HG03103 (cell line): ENCODE data around the gene CARD8.

Experiments used
- ATAC-seq: cut with Tn5 transposase; IDR thresholded peaks from one replicate; pipeline ENCODE4 v1.9.1; 2021; ENCODE audit warnings: low read depth; ENCODE audit not compliant: unreplicated experiment

The CARD8 gene

DNA sequence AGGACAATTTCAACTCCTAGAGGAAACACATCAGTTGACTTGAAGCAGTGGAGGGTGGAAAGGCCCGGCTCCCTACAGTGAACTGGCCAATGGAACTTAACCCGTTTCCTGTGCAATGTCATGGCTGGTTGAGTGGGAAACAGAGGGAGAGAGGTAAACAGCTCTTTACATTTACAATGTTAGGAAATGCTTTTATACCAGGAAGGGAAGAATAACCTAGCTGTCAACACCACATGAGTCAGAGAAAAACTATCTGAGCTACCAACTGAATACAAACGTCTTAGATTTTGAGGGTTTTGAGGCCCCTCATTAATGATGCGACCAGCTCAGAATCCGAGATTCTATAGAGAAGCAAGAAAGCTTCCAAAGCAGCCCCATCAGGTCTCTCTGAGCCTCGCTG lies 36.7 kb downstream of the CARD8 start:
- no peak for ATAC-seq

DNA sequence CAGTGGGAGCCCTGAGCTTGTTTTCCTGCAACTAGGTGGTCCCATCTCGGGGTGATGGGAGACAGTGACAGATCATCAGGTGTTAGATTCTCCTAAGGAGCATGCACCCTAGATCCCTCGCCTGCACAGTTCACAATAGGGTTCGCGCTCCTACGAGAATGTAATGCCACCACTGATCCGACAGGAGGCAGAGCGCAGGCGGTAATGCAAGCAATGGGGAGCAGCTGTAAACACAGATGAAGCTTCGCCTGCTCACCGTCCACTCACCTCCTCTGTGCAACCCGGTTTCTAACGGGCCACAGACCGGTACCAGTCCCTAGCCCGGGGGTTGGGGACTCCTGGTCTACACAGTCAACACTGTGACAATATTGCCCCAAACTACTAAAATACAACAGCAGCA lies 38.8 kb downstream of the CARD8 start:
- no peak for ATAC-seq

DNA sequence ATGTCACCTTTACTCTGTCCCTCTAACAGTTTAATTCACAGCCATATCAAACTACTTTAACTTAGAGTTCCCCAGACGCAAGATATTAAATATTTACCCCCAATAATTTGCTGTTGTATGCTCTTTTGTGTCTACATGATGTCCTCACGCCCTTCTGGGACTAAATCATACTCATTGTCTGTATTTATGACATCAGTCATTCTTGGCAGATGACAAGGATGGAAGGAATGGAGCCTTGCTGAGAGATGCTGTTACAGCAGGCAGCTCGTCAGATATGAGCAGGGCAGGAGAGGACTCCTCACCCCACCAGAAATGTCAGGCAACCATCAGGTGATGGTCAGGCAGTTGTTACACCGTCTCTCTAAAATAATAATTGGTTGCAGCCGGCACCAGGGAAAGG lies 41.8 kb downstream of the CARD8 start:
- no peak for ATAC-seq

DNA sequence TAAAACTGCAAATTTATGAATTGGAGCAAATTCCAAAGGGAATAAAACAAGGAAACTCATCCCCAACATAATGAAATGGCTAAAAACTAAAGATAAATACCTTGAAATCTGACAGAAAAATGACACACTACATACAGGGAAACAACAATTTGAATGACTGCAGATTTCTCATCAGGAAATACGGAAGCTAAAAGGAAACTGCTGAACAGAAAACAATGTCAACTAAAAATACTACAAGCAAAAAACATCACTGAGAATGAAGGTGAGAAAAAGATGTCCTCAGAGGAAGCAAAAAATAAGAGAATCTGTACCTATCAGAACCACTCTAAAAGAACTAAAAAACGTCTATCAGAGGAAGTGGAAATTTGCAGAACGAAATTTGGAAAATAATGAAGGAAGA lies 45.7 kb downstream of the CARD8 start:
- no peak for ATAC-seq

DNA sequence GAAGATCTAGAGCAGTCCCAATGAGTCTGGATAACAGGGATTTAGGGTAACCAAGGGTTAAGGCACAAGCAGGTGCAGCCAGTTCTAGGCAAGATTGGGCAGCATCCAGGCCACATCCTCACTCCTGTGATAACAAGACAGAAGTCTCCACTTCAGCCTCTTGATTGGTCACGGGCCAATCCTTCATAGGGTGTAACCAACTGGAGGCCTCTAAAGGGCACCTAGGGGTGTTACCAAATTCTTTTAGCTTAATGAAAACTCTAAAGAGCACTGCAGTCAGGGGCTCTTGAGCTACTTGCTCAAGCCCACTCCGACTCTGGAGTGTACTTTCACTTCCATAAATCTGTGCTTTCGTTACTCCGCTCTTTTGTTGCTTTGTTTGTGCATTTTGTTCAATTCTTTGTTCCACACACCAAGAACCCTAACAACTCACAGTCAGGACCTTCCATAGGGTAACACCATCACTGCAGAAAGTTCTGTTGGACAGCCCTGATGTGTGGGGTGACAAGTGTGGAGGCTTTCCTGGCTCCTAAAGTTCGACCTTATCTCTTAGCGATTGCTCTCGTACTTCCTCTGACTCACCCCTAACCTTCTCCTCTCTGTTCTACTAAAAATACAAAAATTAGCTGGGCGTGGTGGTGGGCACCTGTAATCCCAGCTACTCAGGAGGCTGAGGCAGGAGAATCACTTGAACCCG lies 49.2 kb downstream of the CARD8 start:
- ATAC-seq: no peak

DNA sequence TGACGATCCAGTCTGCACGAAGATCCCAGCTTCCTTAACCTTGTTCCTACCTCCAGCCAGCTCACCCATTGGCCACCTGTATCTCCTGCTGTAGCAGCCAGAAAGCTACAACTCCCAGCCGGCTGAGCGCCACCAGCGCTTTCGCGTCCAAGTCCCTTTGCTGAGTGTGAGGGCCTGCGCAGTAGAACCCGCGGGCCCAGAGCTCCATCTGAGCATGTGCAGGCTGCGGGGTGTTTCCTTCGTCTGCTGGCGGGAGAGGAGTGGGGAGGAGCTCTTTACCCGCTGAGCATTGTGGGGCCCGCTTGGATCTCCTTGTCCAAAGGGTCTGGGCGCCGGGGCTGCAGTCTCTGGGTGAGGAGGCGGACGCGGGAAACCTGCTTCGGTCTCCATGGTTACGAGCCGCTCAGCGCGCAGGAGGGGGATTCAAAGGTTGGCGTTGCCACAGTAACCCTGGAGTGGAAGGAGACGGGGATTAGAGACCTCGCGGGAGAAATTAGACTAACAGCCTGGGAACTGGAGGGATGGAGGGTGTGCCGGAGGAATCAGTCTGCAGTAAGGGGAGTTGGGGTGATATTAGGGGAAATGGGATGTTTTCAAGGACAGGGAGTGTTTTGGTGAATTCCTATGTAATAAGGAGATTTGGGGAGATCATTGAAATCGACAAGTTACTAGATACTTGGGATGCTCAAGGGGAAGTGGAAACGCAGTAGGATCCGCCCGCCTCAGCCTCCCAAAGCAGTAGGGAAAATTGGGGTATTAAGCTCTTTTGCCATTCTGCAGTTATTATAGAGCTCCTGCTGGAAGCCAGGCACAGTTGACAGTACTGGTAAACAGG lies 51.7 kb downstream of the CARD8 start:
- peak; percentile 88 for ATAC-seq

DNA sequence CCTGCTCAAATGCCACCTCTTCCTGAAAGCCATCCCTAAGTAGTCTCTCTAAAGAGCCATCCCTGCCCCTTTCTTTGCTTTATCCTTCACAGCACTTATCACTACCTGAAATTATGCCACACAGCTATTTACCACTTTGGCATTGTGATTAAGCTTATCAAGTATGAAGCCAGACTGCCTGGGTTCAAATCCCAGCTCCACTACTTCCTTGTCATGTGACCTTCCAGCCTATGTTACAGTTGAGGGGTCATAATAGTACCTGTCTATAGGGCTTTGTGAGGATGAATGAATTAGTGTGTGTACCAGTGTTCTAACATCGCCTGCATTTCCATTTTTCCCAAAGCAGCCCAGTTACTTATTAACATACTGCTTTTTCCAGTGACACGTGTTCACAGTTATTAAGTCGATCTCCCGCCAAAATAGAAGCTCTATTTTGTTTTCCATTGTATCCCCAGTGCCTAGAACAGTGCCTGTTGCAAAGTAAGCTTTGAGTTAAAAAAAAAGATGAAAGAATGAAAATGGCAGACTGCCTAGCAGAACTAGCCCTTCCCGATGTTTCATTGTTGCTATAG lies 52.4 kb downstream of the CARD8 start:
- no peak for ATAC-seq

DNA sequence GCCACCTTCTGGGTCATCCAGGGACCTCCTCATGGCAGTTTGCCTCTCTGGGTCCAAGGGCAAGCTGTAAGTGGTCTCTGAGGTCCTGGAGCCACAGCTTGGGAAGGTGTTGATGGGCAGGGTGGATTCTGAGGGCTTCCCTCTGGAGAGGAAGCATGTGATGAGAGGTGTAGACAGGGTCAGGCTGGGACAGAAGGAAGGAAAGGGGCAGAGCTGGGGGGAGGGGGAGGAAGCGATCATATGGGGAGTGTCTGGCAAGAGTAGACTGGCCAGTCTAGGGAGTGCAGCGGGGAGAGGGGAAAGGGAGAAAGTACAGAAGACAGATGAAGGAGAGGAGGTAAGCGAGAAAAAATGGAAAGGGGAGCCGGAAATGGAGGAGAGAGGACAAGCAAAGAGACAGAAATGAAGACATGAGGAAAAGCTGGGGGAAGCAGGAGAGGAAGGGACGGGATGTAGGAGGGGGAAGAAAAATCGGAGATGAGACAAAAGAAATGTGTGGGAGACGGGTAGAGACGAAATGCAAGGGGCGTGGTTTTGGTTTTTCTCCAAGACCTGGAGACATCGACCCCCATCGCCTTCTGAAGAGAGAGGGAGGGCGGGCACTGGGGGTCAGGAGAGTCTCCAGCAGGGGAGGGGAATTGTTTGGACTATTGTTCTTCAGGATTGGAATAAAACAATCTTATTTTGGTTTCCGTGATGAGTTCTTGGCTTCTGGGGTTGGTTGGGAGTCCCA lies 58.6 kb downstream of the CARD8 start:
- ATAC-seq: no peak

DNA sequence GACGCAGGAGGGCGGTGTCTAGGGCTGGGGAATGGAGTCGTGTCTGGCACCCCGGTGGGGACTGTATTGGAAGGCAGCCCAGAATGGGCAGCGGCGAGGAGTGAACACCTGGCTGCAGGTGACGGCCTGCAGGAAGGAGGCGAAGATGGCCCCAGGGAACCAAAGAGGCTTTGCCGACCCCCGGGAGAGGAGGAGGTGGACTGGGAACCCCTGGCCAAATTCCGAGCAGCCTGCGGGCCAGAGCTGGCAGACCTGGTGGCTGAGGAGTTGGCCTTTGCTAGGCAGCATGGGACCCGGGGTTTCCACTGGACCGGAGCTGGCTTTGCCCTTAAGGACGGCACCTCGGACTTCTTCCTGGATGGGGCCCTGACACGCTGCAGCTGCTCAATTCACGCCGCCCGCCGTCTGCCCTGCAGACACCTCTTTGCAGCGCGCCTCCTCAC lies 59.4 kb downstream of the CARD8 start:
- ATAC-seq: no peak

DNA sequence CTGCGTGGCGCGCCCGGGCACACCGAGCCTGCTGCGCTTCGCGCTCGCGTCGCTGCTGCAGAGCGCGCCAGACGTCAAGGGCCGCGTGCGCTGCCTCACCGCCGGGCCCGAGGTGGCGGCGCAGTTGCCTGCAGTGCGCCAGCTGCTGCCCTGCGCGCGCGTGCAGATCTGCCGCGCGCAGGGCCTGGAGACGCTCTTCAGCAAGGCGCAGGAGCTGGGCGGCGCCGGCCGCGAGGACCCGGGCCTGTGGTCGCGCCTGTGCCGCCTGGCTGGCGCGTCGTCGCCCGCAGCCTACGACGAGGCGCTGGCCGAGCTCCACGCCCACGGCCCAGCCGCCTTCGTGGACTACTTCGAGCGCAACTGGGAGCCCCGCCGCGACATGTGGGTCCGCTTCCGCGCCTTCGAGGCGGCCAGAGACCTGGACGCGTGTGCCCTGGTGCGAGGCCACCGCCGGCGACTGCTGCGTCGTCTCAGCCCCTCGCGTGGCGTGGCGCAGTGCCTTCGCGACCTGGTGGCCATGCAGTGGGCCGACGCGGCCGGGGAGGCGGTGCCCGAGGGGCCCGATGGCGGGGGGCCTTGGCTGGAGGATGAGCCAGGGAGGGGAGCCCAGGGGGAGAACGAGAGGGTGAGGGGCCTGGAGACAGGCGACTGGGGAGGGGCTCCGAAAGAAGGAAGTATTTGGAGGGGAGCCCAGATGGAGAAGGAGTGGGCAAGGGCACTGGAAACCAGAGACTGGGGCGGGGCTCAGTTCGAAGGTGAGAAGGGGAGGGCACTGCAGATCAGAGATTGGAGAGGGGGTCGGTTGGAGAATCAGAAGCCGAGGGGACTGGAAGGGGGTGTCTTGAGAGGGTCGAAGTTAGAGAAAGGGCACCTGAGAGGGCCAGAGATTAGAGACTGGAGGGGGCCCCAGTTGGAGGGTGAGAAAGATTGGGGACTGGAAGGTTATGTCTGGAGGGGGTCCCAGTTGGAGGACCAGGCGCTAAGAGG lies 60.6 kb downstream of the CARD8 start:
- no peak for ATAC-seq

DNA sequence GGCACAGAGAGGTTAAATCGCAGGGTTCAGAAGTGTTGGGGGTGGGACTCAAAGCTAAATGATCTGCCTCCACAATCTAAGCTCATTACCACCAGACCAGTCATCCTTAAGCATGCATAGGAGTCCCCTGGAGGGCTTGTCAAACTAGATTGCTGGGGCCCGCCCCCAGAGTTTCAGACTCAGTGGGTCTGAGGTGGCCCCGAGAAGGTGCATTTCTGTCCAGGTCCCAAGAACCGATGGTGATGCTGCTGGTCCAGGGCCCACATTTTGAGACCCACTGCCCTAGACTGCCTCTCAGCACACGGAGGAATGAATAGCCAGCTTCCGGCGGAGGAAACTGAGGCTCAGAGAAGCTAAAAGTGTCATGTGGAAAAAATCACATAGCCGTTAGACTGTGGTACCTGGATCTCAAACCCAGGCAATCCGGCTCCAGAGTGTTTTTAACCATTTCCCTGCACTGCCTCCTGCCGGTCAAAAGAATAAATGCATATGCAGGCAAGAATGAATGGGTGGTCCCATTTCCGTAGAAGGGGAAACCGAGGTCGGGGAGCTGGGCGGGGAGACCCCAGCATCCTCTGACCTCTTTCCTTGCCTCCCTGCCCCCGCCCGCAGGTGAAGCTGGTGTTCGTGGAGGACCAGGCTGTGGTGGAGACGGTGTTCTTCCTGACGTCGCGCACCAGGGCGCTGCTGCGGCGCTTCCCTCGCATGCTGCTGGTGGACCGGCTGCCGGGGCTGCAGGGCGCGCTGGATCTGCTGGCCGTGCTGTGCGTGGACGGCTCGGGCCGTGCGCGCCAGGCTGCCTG lies 61.5 kb downstream of the CARD8 start:
- no peak for ATAC-seq

DNA sequence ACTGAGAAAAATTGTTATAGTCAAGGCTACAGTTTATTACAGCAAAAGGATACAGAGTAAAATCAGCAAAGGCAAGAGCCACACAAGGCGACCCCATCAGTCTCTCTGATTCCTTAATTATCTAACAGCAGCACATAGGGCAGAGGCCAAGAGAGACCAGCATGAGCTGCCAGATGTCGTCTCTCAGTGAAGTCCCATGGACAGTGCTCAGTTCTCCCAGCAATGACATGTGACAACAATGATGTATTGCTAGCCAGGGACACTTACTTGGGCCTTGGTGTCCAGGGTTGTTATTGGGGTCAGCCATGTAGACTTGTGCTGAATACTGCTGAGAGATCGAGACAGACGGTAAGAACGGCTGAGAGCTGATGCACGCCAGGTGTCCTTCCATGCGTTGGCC lies 63.0 kb downstream of the CARD8 start:
- ATAC-seq: no peak

DNA sequence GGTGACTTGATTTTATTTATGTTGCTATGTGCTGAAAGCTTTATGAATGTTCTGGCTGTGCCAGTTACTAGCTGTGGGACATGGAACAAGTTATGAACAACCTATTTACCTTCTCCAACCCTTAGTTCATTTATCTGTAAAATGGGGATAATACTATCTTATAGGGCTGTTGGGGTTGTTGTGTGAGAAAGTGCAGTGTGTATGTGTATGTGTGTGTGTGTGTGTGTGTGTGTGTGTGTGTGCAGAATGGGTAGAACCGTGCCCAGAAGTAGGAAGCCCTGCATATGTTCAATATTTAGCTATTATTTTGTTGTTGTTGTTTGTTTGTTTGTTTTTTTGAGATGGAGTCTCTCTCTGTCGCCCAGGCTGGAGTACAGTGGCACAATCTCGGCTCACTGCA lies 64.8 kb downstream of the CARD8 start:
- no peak for ATAC-seq

DNA sequence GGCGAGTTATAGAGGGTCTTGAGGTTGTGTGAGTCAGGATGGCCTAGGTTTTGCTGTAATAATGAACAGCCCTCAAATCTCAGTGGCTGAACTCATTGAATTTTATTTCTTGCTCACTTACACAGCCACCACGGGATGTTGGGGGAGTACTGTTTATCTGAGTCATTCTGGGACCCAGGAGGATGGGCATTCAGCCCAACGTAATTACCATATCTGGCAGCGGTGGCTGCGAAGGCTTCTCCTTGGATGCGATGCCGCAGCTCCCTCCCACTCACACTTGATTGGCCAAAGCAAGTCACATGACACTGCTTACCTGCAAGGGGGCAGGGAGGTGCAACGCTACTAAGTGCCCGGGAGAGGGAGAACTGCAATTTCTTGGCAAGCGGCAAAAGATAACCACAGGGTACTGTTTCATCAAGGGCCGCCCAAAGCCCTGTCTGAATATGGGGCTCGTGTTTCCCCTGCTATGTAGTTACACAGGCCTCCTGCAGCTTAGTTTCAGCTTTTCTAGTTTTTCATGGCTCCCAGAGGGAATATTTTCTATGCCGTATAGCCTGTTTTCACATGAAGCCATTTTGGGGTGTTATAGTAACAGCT lies 65.3 kb downstream of the CARD8 start:
- no peak for ATAC-seq

DNA sequence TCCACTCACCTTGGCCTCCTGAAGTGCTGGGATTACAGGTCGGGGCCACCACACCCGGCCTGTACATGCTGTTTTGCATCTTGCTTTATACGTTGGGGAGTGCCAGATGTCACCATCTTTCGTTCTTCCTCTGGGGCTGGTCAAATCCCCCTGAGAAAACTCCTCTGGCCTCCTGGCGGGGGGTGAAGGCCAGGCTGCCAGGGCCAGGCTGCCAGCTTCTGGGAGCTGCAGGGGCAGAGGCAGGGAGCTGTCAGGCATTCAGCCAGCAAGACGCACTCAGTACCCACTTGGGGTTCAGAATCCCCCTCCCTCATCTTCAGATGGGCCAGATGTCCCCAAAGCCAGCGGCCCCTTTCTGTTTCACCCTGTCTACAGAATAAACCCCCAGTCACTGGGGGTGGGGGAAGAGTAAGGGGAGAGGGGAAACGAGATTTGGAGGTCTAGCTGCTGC lies 69.1 kb downstream of the CARD8 start:
- no peak for ATAC-seq

DNA sequence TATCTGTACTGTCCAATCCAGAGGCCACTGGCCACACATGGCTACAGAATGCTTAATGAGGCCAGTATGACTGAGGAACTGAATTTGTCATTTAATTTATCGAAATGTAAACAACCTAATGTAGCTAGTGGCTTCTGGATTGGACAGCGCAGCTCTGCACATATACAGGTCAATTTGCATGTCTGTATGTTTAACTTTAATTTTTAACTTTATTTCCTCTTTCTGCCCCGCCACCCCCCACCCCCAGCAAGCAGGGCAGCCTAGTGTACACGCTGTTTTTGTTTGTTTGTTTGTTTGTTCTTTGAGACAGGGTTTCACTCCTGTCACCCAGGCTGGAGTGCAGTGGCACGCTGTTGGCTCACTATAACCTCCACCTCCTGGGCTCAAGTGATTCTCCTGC lies 69.7 kb downstream of the CARD8 start:
- ATAC-seq: no peak

DNA sequence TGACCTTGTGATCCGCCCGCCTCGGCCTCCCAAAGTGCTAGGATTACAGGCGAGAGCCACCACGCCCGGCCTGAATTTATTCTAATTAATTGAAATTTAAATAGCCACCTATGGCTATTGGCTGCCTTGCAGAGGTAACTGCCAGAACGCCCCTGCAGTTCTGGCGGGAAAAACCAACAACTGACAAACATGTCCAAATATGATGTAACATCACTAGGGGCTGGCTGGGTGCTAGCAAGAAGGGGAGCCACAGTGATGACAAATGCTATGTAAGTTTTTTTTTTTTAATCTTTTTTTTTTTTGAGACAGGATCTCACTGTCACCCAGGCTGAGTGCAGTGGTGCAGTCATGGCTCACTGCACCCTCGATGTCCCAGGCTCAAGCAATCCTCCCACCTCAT lies 72.4 kb downstream of the CARD8 start:
- no peak for ATAC-seq

DNA sequence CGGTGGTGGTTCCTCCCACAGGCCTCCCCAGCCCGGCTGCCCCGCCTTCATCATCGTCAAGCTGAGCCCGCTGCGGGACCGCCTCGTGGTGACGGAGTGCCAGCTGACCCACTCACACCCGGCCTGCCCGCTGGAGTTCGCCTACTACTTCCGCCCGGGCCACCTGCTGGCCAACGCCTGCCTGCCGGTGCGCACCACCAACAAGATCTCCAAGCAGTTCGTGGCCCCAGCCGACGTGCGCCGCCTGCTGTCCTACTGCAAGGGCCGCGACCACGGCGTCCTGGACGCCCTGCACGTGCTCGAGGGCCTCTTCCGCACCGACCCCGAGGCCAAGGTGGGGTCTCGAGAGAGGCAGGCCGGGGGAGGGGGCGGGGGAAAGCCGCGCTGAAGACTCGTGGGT lies 73.3 kb downstream of the CARD8 start:
- ATAC-seq: no peak

DNA sequence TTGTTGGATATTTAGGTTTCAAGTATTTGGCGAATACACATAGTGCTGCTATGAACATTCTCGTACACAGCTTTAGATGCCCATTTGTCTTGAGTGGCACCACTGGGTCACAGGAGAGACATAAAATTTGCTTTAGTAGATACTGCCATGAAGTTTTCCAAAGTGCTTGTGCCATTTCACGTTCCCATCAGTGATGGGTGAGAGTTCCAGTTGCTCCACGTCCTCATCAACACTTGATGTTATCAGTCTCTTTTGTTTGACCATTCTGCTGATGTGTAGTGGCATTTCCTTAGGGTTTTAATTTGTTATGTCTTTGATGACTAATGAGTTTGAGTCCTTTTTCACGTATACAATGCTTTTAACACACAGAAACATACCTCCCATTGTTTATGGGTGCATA lies 74.2 kb downstream of the CARD8 start:
- ATAC-seq: no peak
